HG03432 (cell line): ENCODE results near the gene TET3.

ENCODE experiments used
- ATAC-seq: cut with Tn5 transposase; IDR thresholded peaks from one replicate; pipeline ENCODE4 v1.9.1; 2021; ENCODE audit warnings: mild to moderate bottlenecking, moderate library complexity; ENCODE audit not compliant: unreplicated experiment

TET3 gene

DNA sequence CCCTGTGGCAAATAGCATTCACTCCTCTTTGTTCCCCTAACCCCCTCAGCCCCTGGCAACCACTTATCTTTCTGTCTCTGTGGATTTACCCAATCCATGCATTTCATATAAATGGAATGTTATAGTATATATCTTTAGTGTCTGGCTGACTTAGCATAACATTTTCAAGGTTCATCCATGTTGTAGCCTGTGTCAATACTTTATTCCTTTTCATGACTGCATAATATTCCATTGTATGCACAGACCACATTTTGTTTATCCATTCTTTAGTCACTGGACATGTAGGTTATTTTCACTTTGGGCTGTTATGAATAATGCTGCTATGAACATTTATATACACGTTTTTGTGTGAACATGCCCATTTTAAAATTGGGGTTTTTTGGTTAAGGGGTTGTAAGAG, 42.8 kb downstream of the TET3 start:
- no peak for ATAC-seq

DNA sequence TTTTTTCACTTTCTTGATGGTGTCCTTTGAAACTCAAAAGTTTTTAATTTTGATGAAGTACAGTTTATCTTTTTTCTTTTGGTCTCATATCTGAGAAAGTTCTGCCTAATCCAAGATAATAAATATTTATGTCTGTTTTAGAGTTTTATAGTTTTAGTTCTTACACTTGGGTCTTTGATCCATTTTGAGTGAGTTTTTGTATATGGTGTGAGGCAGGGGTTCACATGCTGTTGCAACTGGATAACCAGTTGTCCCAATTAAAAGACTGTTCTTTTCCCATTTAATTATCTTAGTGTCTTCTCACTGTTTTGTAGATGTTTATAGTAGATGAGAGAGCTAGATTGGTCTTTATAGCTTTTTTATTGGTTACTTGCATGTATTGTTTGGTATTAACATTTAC, 43.6 kb downstream of the TET3 start:
- no peak for ATAC-seq

DNA sequence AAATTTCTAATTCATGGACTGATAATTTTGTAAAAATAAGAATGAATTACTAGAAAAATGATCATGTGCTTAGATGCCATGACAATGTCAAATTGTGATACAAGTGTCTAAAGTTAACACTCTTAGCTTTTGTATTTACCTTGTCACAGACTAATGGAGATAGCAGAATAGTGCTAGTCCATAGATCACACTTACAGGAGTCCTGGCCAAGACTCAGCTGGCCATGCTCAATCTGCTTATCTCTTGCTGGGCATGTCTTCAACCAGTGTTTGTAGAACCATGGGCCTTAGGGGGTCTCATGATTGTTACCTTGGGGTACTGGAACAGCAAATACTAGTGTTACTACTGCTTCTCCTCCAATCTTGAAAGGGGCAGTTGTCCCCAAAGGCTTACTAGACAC, 44.0 kb downstream of the TET3 start:
- ATAC-seq = no peak

DNA sequence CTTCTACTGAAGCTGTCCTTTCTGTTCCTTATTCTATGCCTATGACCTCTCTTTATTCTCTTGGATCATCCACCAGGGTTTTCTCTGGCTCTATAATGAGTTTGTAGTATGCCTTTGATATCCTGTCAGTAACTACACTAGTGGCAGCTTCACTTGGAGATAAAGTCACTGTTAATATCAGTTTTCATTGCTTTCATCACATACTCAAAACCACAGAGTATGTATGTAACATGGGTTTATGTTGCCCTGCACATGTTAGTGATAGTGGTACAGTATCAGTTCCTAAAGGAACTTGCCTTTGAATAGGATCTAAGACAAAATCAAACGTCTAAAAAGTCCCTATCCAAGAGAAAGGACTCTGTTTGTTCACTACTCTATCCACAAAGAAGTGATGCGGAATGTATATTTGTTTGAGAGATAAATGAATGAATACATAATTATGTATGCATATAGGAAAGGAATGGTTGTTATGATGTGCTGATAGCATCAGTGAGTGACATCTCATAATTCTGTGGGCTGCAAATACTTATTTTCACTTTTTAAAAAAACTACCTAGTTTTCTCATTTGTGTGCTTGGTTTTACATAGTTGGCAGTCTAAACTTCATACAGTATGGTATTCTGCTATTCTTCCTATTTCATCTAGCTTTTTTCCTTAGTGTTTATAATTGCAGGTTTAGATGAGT, 45.1 kb downstream of the TET3 start:
- no peak for ATAC-seq

DNA sequence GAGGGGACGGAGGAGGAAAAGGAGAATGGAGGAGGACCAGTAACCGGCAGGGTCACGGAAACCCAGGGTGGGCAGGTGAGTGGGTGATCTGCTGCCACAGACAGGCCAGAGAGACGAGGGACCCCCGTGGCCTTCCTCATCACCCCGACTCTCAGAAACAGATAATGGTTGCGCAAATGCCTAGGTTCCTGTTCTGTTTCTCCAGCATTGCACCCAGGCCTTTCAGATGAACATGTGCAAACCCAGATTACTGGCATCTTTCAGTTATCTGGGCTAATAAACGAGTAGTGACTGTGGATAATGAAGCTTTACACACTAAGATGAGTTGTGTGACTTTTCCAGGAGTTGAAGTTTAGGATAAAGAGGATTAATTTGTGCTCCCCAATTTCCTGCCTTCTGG, 46.5 kb downstream of the TET3 start:
- ATAC-seq = no peak

DNA sequence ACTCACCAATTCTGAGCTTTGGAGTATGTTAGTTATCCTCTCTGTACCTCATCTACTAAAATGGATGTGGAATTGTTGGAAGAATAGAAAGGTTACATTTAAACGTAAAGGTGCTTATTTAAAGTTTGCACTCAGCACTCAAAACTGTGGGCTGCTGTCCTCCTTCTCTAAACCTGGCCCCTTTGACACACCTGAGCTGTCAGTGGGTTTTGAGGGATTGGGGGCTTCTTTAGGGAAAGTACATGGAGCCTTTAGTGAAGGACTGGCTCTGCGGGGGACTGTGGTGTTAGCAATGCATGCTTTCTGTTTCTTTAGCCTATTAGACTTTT, 47.2 kb downstream of the TET3 start:
- no peak for ATAC-seq

DNA sequence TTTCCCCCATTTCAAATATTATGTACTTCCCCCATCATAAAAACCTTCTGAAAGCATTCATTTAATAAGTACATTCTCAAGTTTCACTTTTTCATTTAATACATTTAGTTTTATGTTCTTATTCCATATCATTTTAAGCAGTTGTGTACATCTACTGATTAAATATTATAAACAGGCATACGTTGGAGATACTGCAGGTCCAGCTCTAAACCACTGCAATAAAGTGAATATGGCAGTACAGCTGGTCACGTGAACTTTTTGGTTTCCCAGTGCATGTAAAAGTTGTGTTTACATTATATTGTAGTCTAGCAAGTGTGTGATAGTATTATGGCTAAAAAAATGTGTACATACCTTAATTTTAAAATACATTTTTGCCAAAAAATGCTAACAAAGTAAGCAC, 48.7 kb downstream of the TET3 start:
- ATAC-seq = no peak
